Measurements from ENCODE around the gene PLEKHF1. TPM values are rescaled to one million over a fixed set of nuclear protein-coding genes. Genes with fewer than 3 reads are reported as not detected.
"Not testable (repeated sequence)": the region's sequence is repeated elsewhere in the genome, so short reads cannot be mapped to it uniquely, and the experiment has no call there.

The PLEKHF1 gene
- total RNA-seq, 1 experiment from 2014 or later, result 8.0 TPM

GRCh38 chr19:29699861-29700260 is 34.6 kb downstream of the PLEKHF1 start:
- Histone ChIP-seq H3K36me3 (peaks cover 16% of the 10 kb centered on the region), H3K9me3 (replicated peaks) (no peaks in the 10 kb centered on the region), H3K4me3 (no peak overlapping the region)

GRCh38 chr19:29700498-29700897 is 35.2 kb downstream of the PLEKHF1 start:
- no peaks in the 10 kb centered on the region for H3K4me1 ChIP-seq (replicated peaks)
- no peak overlapping the region for H3K27ac ChIP-seq
- H3K36me3 ChIP-seq, result peaks cover 16% of the 10 kb centered on the region
- DNase-seq (ENCODE audit: low read depth in 1 of 2, low spot score in 2 of 2), result no peak
- H3K27me3 ChIP-seq (replicated peaks), result no peaks in the 10 kb centered on the region
- no peaks in the 10 kb centered on the region for H3K9me3 ChIP-seq (replicated peaks)
- H3K4me3 ChIP-seq, result no peak overlapping the region

More at GRCh38 chr19:29699861-29700260, 34.6 kb downstream of the PLEKHF1 start:
- Histone ChIP-seq H3K27ac (no peak overlapping the region), H3K4me1 (replicated peaks) (peaks cover under 1% of the 10 kb centered on the region; the same call in 1 of the 2 replicates), H3K27me3 (replicated peaks) (no peaks in the 10 kb centered on the region)
- DNase-seq (ENCODE audit: low read depth in 1 of 2, low spot score in 2 of 2), result no peak

GRCh38 chr19:29702161-29702962 is 37.1 kb downstream of the PLEKHF1 start:
- H3K27me3 ChIP-seq (replicated peaks), result no peaks in the 10 kb centered on the region
- no peaks in the 10 kb centered on the region for H3K9me3 ChIP-seq (replicated peaks)
- DNase-seq (ENCODE audit: low read depth in 1 of 2, low spot score in 2 of 2), result no peak
- H3K36me3 ChIP-seq, result peaks cover 24% of the 10 kb centered on the region
- no peaks in the 10 kb centered on the region for H3K4me1 ChIP-seq (replicated peaks)
- H3K4me3 ChIP-seq, result no peak overlapping the region
- H3K27ac ChIP-seq, result no peak overlapping the region

- Histone ChIP-seq H3K36me3 (peaks cover 26% of the 10 kb centered on the region), H3K4me1 (replicated peaks) (no peaks in the 10 kb centered on the region), H3K27ac (no peak overlapping the region), H3K4me3 (no peak overlapping the region), H3K27me3 (replicated peaks) (no peaks in the 10 kb centered on the region), H3K9me3 (replicated peaks) (no peaks in the 10 kb centered on the region)
- no peak for DNase-seq (ENCODE audit: low read depth in 1 of 2, low spot score in 2 of 2)
These were observed 37.7 kb downstream of the PLEKHF1 start for GRCh38 chr19:29702963-29703320.

GRCh38 chr19:29704562-29705558 is 39.6 kb downstream of the PLEKHF1 start:
- Histone ChIP-seq H3K27ac (no peak overlapping the region), H3K4me3 (no peak overlapping the region), H3K4me1 (replicated peaks) (no peaks in the 10 kb centered on the region), H3K9me3 (replicated peaks) (no peaks in the 10 kb centered on the region), H3K27me3 (replicated peaks) (no peaks in the 10 kb centered on the region), H3K36me3 (peaks cover 33% of the 10 kb centered on the region)
- DNase-seq (ENCODE audit: low read depth in 1 of 2, low spot score in 2 of 2), result no peak

GRCh38 chr19:29705706-29706105 is 40.4 kb downstream of the PLEKHF1 start:
- Histone ChIP-seq H3K9me3 (replicated peaks) (no peaks in the 10 kb centered on the region), H3K4me1 (replicated peaks) (no peaks in the 10 kb centered on the region), H3K36me3 (peaks cover 33% of the 10 kb centered on the region), H3K27ac (no peak overlapping the region), H3K4me3 (no peak overlapping the region), H3K27me3 (replicated peaks) (no peaks in the 10 kb centered on the region)
- DNase-seq (ENCODE audit: low read depth in 1 of 2, low spot score in 2 of 2), result no peak

- Histone ChIP-seq H3K36me3 (peaks cover 33% of the 10 kb centered on the region), H3K27me3 (replicated peaks) (no peaks in the 10 kb centered on the region), H3K9me3 (replicated peaks) (no peaks in the 10 kb centered on the region), H3K27ac (no peak overlapping the region), H3K4me3 (no peak overlapping the region), H3K4me1 (replicated peaks) (no peaks in the 10 kb centered on the region)
- no peak for DNase-seq (ENCODE audit: low read depth in 1 of 2, low spot score in 2 of 2)
These were observed 41.4 kb downstream of the PLEKHF1 start for GRCh38 chr19:29706635-29707034.

- DNase-seq (ENCODE audit: low read depth in 1 of 2, low spot score in 2 of 2), result no peak
- H3K9me3 ChIP-seq (replicated peaks), result no peaks in the 10 kb centered on the region
- H3K36me3 ChIP-seq, result peaks cover 20% of the 10 kb centered on the region
- no peaks in the 10 kb centered on the region for H3K4me1 ChIP-seq (replicated peaks)
- H3K27ac ChIP-seq, result no peak overlapping the region
- no peak overlapping the region for H3K4me3 ChIP-seq
- no peaks in the 10 kb centered on the region for H3K27me3 ChIP-seq (replicated peaks)
These were observed 43.5 kb downstream of the PLEKHF1 start for GRCh38 chr19:29708554-29709439.

GRCh38 chr19:29709440-29709798 is 44.2 kb downstream of the PLEKHF1 start:
- H3K27me3 ChIP-seq (replicated peaks); H3K27ac ChIP-seq; DNase-seq (ENCODE audit: low read depth in 1 of 2, low spot score in 2 of 2); H3K9me3 ChIP-seq (replicated peaks); H3K4me1 ChIP-seq (replicated peaks); H3K4me3 ChIP-seq: not testable (repeated sequence)
- H3K36me3 ChIP-seq, result peaks cover 20% of the 10 kb centered on the region

- Histone ChIP-seq H3K9me3 (replicated peaks) (no peaks in the 10 kb centered on the region), H3K4me3 (no peak overlapping the region)
These were observed 46.4 kb downstream of the PLEKHF1 start for GRCh38 chr19:29711584-29712132.

GRCh38 chr19:29712744-29713516 is 47.7 kb downstream of the PLEKHF1 start:
- H3K27ac ChIP-seq, result no peak overlapping the region
- no peaks in the 10 kb centered on the region for H3K9me3 ChIP-seq (replicated peaks)
- H3K27me3 ChIP-seq (replicated peaks), result no peaks in the 10 kb centered on the region
- H3K36me3 ChIP-seq, result peaks cover 10% of the 10 kb centered on the region; the same call in 1 of the 2 replicates
- no peak overlapping the region for H3K4me3 ChIP-seq
- DNase-seq (ENCODE audit: low read depth in 1 of 2, low spot score in 2 of 2), result no peak
- peaks cover 13% of the 10 kb centered on the region for H3K4me1 ChIP-seq (replicated peaks)

More at GRCh38 chr19:29711584-29712132, 46.4 kb downstream of the PLEKHF1 start:
- Histone ChIP-seq H3K27ac (no peak overlapping the region), H3K27me3 (replicated peaks) (no peaks in the 10 kb centered on the region), H3K4me1 (replicated peaks) (peaks cover 13% of the 10 kb centered on the region), H3K36me3 (peaks cover 18% of the 10 kb centered on the region)
- DNase-seq (ENCODE audit: low read depth in 1 of 2, low spot score in 2 of 2), result no peak

- H3K4me1 ChIP-seq (replicated peaks), result peaks cover 13% of the 10 kb centered on the region
- H3K27ac ChIP-seq, result peak overlapping the region; percentile 91
- H3K9me3 ChIP-seq (replicated peaks), result no peaks in the 10 kb centered on the region
- H3K27me3 ChIP-seq (replicated peaks), result no peaks in the 10 kb centered on the region
- no peak for DNase-seq (ENCODE audit: low read depth in 1 of 2, low spot score in 2 of 2)
- H3K36me3 ChIP-seq, result peaks cover 3% of the 10 kb centered on the region; the same call in 1 of the 2 replicates
- peak overlapping the region; percentile 95 for H3K4me3 ChIP-seq
These were observed 49.2 kb downstream of the PLEKHF1 start for GRCh38 chr19:29714371-29714952.

Measured in SJSA1 (cell line).